22Rv1 (cell line): Measurements from ENCODE around the gene SPEG.
A peak's percentile ranks its signal among the peaks of the same experiment; 100 is the strongest.

Experiments
- CTCF ChIP-seq: fragments of 450-650 bp; IDR thresholded peaks from 2 replicates; pipeline ENCODE4 v1.5.1; 2017; ENCODE audit warnings: mild to moderate bottlenecking
- ZFX ChIP-seq: fragments of 450-650 bp; IDR thresholded peaks from 2 replicates; pipeline ENCODE4 v1.6.1; 2017; ENCODE audit warnings: antibody characterized with exemption, borderline replicate concordance

- TF ChIP-seq CTCF (peak; percentile 31), ZFX (no peak)
Observed at GRCh38 chr2:219500135-219500534, 65.5 kb downstream of the SPEG start.
